ENCODE data around the gene SH3PXD2A.
"Not testable (repeated sequence)": the region's sequence is repeated elsewhere in the genome, so short reads cannot be mapped to it uniquely, and the experiment has no call there.

The SH3PXD2A gene

GRCh38 chr10:103787331-103787730, 68.0 kb downstream of the SH3PXD2A start:
- no peak for DNase-seq

- DNase-seq = no peak
Observed at GRCh38 chr10:103786020-103786419, 69.4 kb downstream of the SH3PXD2A start.

- DNase-seq = no peak
Observed at GRCh38 chr10:103784723-103785418, 70.5 kb downstream of the SH3PXD2A start.

- DNase-seq = no peak
Observed at GRCh38 chr10:103784089-103784488, 71.3 kb downstream of the SH3PXD2A start.

- no peak for DNase-seq
Observed at GRCh38 chr10:103783681-103784080, 71.7 kb downstream of the SH3PXD2A start.

- no peak for DNase-seq
Observed at GRCh38 chr10:103781329-103782061, 73.9 kb downstream of the SH3PXD2A start.

- DNase-seq = no peak
Observed at GRCh38 chr10:103780242-103781149, 74.9 kb downstream of the SH3PXD2A start.

- DNase-seq = no peak
Observed at GRCh38 chr10:103778358-103779139, 76.8 kb downstream of the SH3PXD2A start.

GRCh38 chr10:103776878-103777591, 78.3 kb downstream of the SH3PXD2A start:
- DNase-seq = peak in 1 of 2 experiments; percentile 17

GRCh38 chr10:103775776-103776175, 79.6 kb downstream of the SH3PXD2A start:
- no peak for DNase-seq

- DNase-seq = not testable (repeated sequence)
Observed at GRCh38 chr10:103772846-103773245, 82.5 kb downstream of the SH3PXD2A start.

GRCh38 chr10:103772096-103772845, 83.1 kb downstream of the SH3PXD2A start:
- peak; percentile 67 to 73 for DNase-seq

- no peak for DNase-seq
Observed at GRCh38 chr10:103770139-103770538, 85.2 kb downstream of the SH3PXD2A start.

GRCh38 chr10:103769176-103769575, 86.2 kb downstream of the SH3PXD2A start:
- DNase-seq = no peak

GRCh38 chr10:103768345-103768744, 87.0 kb downstream of the SH3PXD2A start:
- no peak for DNase-seq

- DNase-seq = no peak
Observed at GRCh38 chr10:103767756-103768155, 87.6 kb downstream of the SH3PXD2A start.

GRCh38 chr10:103766751-103767505, 88.4 kb downstream of the SH3PXD2A start:
- no peak for DNase-seq

GRCh38 chr10:103765981-103766380, 89.4 kb downstream of the SH3PXD2A start:
- peak; percentile 75 to 80 for DNase-seq

- DNase-seq = no peak
Observed at GRCh38 chr10:103765168-103765567, 90.2 kb downstream of the SH3PXD2A start.
